Right lobe of liver (tissue), 6 donors: ENCODE data around the gene MCOLN2. TPM values are rescaled to one million over a fixed set of nuclear protein-coding genes. Genes with fewer than 3 reads are reported as not detected.
A peak's percentile ranks its signal among the peaks of the same experiment; 100 is the strongest.

Experiments used
- ATAC-seq, 4 donors: fragments of 200-7000 bp; cut with Tn5 transposase; one replicate each; pipeline ENCODE4 v1.9.1; 2020; ENCODE audit warnings: mild to moderate bottlenecking in 4 of 4, moderate library complexity in 4 of 4
- DNase-seq, 3 donors: peaks; one replicate each; pipeline ENCODE4 v3.0.0-alpha.2; 2020
- H3K27ac ChIP-seq, 3 donors: fragments of 200-600 bp; one replicate each; pipeline ENCODE4 v1.8.0; 2022
- H3K27me3 ChIP-seq, 2 donors: fragments of 200-600 bp; one replicate each; pipeline ENCODE4 v1.8.0; 2022
- H3K36me3 ChIP-seq, 4 donors: fragments of 200-600 bp; sonication (generic) in 1 of 4; one replicate each; pipeline versions ENCODE4 v1.5.1 to v1.8.0; 2017 to 2022; ENCODE audit warnings: control low read depth in 1 of 4
- H3K4me1 ChIP-seq, 4 donors: fragments of 200-600 bp; sonication (generic) in 1 of 4; one replicate each; pipeline versions ENCODE4 v1.5.1 to v1.8.0; 2017 to 2022; ENCODE audit warnings: control low read depth in 1 of 4
- H3K4me3 ChIP-seq, 3 donors: fragments of 200-600 bp; one replicate each; pipeline ENCODE4 v1.8.0; 2022
- H3K9me3 ChIP-seq, 4 donors: fragments of 200-600 bp; sonication (generic) in 1 of 4; one replicate each; pipeline versions ENCODE4 v1.5.1 to v1.8.0; 2017 to 2022; ENCODE audit warnings: control low read depth in 1 of 4
- CTCF ChIP-seq, 4 donors: fragments of 200-600 bp in 3 of 4; fragments of 450-650 bp in 1 of 4; IDR thresholded peaks; one replicate each; pipeline versions ENCODE4 v1.5.1 to v1.8.0; 2016 to 2022; ENCODE audit warnings: antibody characterized with exemption in 4 of 4, mild to moderate bottlenecking in 2 of 4
- POLR2A ChIP-seq: fragments of 450-650 bp; IDR thresholded peaks from one replicate; pipeline ENCODE4 v1.6.1; 2017; ENCODE audit warnings: antibody characterized with exemption, mild to moderate bottlenecking
- WGBS: methylation state at CpG from one replicate; pipeline ENCODE4 v1.1.6; 2018; ENCODE audit warnings: low coverage, low lambda C conversion rate; ENCODE audit not compliant: insufficient coverage; ENCODE audit errors: missing lambda C conversion rate; 5-methylcytosine and 5-hydroxymethylcytosine counted together
- intact Hi-C, 2 donors: fragments of 100-400 bp; cut with DNase I; formaldehyde crosslinking; loops; one replicate each; pipeline versions ENCODE4 v1.11.2 to v1.14.1; 2022
- total RNA-seq, 6 experiments: library from RNA; depleted of rRNA in 2 of 6; stranded (reverse); fragments of >200 nt in 2 of 6; fragmentation: NEBNext Ultra II Directional in 3 of 6; extraction: Animal tissue kit (Norgen Biotek cat#: 25700) in 3 of 6; gene quantifications; one replicate each; pipeline versions ENCODE4 v1.1.0 to v1.2.4, GENCODE V29; 2016 to 2023
- donor health status: DM: no; HTN: yes; CAD: no.
- donor health status: DM: no; HTN: no; CAD: no.
- donor health status: DM: no; HTN: no; CAD: no.
- donor health status: DM: no; HTN: yes; CAD: no.
- donor health status: DM: no; HTN: yes; CAD: no.

The MCOLN2 gene
- total RNA-seq, 6 experiments from 2014 or later = 0.09 to 0.19 TPM; not detected in 4

DNA sequence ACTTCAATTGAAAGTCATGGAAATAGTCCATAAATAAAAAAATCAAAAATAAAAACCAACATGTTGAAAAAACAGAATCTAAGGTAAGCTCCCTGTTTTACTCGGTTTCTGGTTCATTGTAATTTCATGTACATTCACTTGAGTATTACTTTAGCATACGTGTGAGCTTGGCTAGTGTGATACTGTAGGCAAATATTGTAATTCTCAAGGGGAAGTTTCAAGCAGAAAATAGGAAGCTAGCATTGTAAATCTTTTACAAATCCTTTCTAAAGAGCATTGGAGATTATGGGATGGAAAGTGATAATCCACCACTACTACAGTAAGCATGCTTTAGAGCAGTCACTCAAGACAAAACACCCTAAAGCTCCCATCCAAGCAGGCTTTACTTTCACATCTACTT, 100.6 kb downstream of the MCOLN2 start:
- Histone ChIP-seq H3K4me1 (peaks cover 0 to 11% (median 0%) of the 10 kb centered on the region in 4 donors), H3K9me3 (no peaks in the 10 kb centered on the region), H3K36me3 (no peaks in the 10 kb centered on the region), H3K27me3 (peaks cover 3 to 11% of the 10 kb centered on the region in 2 donors), H3K4me3 (no peak overlapping the region), H3K27ac (no peak overlapping the region)
- intact Hi-C loops = no loop called here
- ATAC-seq (no peak), DNase-seq (no peak)
- TF ChIP-seq CTCF (IDR thresholded peaks at IDR 0.05) (no peak), POLR2A (no peak)
- 50% methylated on average over 2 of the region's 2 CpGs for WGBS

DNA sequence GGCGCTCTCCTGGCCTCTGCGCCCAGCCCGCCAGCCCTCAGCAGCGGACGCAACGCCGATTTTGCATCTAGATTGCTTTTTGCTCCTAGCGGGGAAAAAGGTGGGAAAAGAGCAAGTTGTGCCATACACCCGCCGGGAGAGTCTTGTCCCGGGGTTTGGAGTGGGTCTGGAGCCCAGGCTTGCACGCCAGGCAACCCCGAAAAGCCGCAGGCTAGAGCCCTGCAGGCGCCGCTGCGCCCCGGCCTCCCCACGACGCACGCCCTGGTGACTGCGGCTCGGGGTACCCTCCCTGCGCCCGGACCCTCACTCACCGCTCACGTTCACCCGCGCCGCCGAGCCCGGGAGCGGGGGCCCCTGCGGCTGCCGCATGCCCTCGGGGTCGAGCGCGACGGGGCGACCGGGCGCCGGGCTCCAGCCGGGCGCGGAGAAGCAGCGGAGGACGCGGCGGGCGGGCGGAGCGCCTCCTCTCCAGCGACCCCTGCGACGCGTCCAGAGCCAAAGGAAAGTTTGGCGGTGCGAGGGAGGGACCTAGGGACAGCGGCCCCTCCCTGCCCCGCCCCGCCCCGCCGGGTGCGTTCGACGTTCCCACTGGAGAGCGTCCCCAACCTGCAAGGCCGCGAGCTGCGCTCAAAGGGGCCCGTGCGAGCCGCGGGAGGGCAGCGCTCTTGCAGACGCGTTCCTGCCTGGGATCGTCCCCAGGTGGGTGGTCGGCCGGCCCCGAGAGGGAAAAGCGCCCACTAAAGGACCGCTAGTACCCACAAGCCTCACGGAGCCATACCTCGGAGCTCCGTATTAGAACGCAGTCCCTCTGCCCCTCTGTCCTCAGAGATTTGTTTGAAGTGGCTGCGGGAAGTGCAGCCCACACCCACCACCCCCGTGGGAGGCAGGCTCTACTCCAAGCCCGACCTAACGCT, 104.0 kb downstream of the MCOLN2 start, which contains the start of gene LPAR3:
Gene LPAR3 (minus strand): TSS at position 502 of the 914 bp plus-strand sequence. CDS start 27,086 bp downstream, outside the sequence.
- no peak for DNase-seq
- Histone ChIP-seq H3K4me3 (no peak within 1 kb of the TSS), H3K9me3 (no peaks in the 10 kb centered on the region), H3K4me1 (peaks cover 0 to 11% (median 0%) of the 10 kb centered on the region in 4 donors), H3K36me3 (no peaks in the 10 kb centered on the region), H3K27ac (no peak within 1 kb of the TSS), H3K27me3 (peaks cover 3 to 11% of the 10 kb centered on the region in 2 donors)
- intact Hi-C loops = no loop called here
- WGBS = 8% methylated on average over 9 of the region's 93 CpGs
- no peak for TF ChIP-seq CTCF (IDR thresholded peaks at IDR 0.05)
- ATAC-seq = peak in 2 of 4 donors; percentile 29 to 30

DNA sequence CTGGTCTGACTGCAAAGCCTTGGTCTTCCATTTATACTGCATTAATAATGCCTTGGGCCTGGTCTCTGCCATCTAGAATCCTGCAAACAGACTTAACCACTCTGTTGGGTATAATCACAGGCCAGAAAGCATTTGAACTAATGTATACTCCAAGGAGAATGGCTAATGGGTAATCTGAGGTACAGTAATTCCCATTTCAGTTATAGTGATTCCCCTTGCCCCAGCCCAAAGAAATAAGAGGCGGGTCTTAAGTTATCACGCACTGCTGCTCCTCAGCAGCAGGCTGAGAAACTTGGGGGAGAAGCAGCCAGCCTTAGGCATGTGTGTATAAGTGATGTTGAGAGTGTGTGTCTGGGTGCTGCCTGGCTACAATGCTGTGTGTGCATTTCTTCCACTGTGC, 106.3 kb downstream of the MCOLN2 start:
- no peak for TF ChIP-seq CTCF (IDR thresholded peaks at IDR 0.05)
- no peak for TF ChIP-seq POLR2A
- Histone ChIP-seq H3K27me3 (peaks cover 3 to 11% of the 10 kb centered on the region in 2 donors), H3K36me3 (no peaks in the 10 kb centered on the region), H3K4me1 (peaks cover 0 to 11% (median 0%) of the 10 kb centered on the region in 4 donors), H3K27ac (no peak overlapping the region), H3K4me3 (no peak overlapping the region), H3K9me3 (no peaks in the 10 kb centered on the region)
- WGBS = 100% methylated on average over 2 of the region's 2 CpGs
- DNase-seq (no peak), ATAC-seq (no peak)
- intact Hi-C loops = no loop called here

DNA sequence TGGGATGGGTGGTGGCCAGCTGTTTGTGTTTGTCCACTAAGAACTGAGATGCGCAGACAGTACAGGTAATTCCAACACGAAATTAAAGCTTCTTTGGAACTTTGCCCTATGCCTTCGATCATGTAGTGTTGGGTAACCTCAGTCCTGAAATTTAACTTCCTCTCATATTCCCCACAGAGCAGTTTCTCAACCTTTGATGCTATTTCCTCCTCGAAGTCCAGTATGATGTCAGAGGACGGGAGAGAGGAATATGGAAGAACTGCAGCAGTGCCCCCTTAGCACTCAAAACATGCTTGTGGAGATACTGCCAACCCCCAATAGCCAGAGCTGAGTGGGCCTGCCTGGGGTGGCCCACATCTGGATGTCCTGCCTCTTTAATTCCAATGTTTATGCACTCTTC, 107.5 kb downstream of the MCOLN2 start:
- peak; percentile 50 to 77 (median 63) for ATAC-seq
- no peak for DNase-seq

More for the DNA sequence above, 107.5 kb downstream of the MCOLN2 start:
- no peak overlapping the region for H3K27ac ChIP-seq
- no peaks in the 10 kb centered on the region for H3K9me3 ChIP-seq
- TF ChIP-seq CTCF (IDR thresholded peaks at IDR 0.05) = no peak
- WGBS = 33% methylated on average over 3 of the region's 5 CpGs
- H3K4me3 ChIP-seq = no peak overlapping the region
- peaks cover 3 to 11% of the 10 kb centered on the region in 2 donors for H3K27me3 ChIP-seq
- no peaks in the 10 kb centered on the region for H3K36me3 ChIP-seq
- peaks cover 0 to 11% (median 0%) of the 10 kb centered on the region in 4 donors for H3K4me1 ChIP-seq
- intact Hi-C loops = no loop called here
